Fibroblast of lung (primary cell): ENCODE measurements around the gene PEX16. TPM values are rescaled to one million over a fixed set of nuclear protein-coding genes. Genes with fewer than 3 reads are reported as not detected.

Experiments
- DNase-seq, 2 donors: peaks; one replicate each; pipeline versions ENCODE4 v3.0.0 to v3.0.0-alpha.2; 2010; ENCODE audit warnings: low read depth in 2 of 2
- H2AFZ ChIP-seq: 2 replicates; pipeline ENCODE4 v1.5.1; 2012; ENCODE audit warnings: low read length, control low read depth, inconsistent platforms
- H3K27ac ChIP-seq: 2 replicates; pipeline ENCODE4 v1.5.1; 2011; ENCODE audit warnings: low read length, control low read depth; ENCODE audit not compliant: insufficient read depth
- H3K27me3 ChIP-seq: 2 replicates; pipeline ENCODE4 v1.5.1; 2011; ENCODE audit warnings: mild to moderate bottlenecking, low read length; ENCODE audit not compliant: control insufficient read depth, insufficient read depth
- H3K36me3 ChIP-seq: 2 replicates; pipeline ENCODE4 v1.5.1; 2011; ENCODE audit warnings: low read length; ENCODE audit not compliant: control insufficient read depth, insufficient read depth
- H3K4me1 ChIP-seq: 2 replicates; pipeline ENCODE4 v1.5.1; 2011; ENCODE audit warnings: low read length; ENCODE audit not compliant: control insufficient read depth, insufficient read depth; ENCODE audit errors: extremely low read depth
- H3K4me2 ChIP-seq: 2 replicates; pipeline ENCODE4 v1.5.1; 2011; ENCODE audit warnings: low read length, control low read depth; ENCODE audit not compliant: insufficient read depth; ENCODE audit errors: extremely low read depth
- H3K4me3 ChIP-seq, 4 experiments: fragments of 200-600 bp in 1 of 4; sonication (generic) in 1 of 4; replicated peaks in 1 of 4; 2 replicates each; pipeline ENCODE4 v1.5.1; 2011 to 2016; ENCODE audit warnings: low read length in 4 of 4, low read depth in 3 of 4, mild to moderate bottlenecking in 3 of 4, control low read depth in 2 of 4, inconsistent platforms in 1 of 4, mixed read lengths in 1 of 4; ENCODE audit not compliant: insufficient read depth in 1 of 4; ENCODE audit errors: control extremely low read depth in 1 of 4
- H3K79me2 ChIP-seq: 2 replicates; pipeline ENCODE4 v1.5.1; 2012; ENCODE audit warnings: mild to moderate bottlenecking, low read length, inconsistent platforms; ENCODE audit not compliant: control insufficient read depth, insufficient read depth
- H3K9ac ChIP-seq: 2 replicates; pipeline ENCODE4 v1.5.1; 2011; ENCODE audit warnings: mild to moderate bottlenecking, low read length, control low read depth; ENCODE audit not compliant: insufficient read depth
- H3K9me3 ChIP-seq: 2 replicates; pipeline ENCODE4 v1.5.1; 2012; ENCODE audit warnings: low read depth, low read length; ENCODE audit not compliant: control insufficient read depth, insufficient read depth
- H4K20me1 ChIP-seq: 2 replicates; pipeline ENCODE4 v1.5.1; 2011; ENCODE audit warnings: low read length; ENCODE audit not compliant: control insufficient read depth, insufficient read depth; ENCODE audit errors: extremely low read depth
- CTCF ChIP-seq, 2 donors: IDR thresholded peaks in 1 of 2; conservative IDR thresholded peaks in 1 of 2; 1 replicate in 1 of 2; 2 replicates in 1 of 2; pipeline ENCODE4 v1.5.1; 2011 to 2012; ENCODE audit warnings: low read length in 2 of 2, control low read depth in 1 of 2, inconsistent platforms in 1 of 2, low read depth in 1 of 2, mild to moderate bottlenecking in 1 of 2
- EZH2 ChIP-seq: IDR thresholded peaks from 2 replicates; pipeline ENCODE4 v1.5.1; 2012; ENCODE audit warnings: low read length, control low read depth, mild to moderate bottlenecking; ENCODE audit errors: missing control alignments
- polyA plus RNA-seq, 2 donors: library from polyadenylated mRNA; depleted of rRNA in 1 of 2; stranded (reverse) in 1 of 2; unstranded in 1 of 2; fragments of >200 nt; gene quantifications; 2 replicates each; pipeline ENCODE4 v1.2.1, GENCODE V29; 2011 to 2012; ENCODE audit warnings: missing spikeins in 1 of 2
- total RNA-seq: library from RNA; depleted of rRNA; stranded (reverse); fragments of >200 nt; gene quantifications from 2 replicates; pipeline ENCODE4 v1.2.1, GENCODE V29; 2014

The PEX16 gene
- total and polyA plus RNA-seq, 2 donors (not counting 1 experiment from before 2014, with no cell fraction given) = 11.0 to 44.4 TPM

- Histone ChIP-seq H2AFZ (peak overlapping the region; percentile 52), H3K9me3 (no peaks in the 10 kb centered on the region), H3K4me1 (peaks cover 3% of the 10 kb centered on the region), H4K20me1 (no peaks in the 10 kb centered on the region), H3K9ac (peak overlapping the region; percentile 87), H3K27ac (peak overlapping the region; percentile 84), H3K79me2 (no peaks in the 10 kb centered on the region), H3K36me3 (peaks cover 4% of the 10 kb centered on the region), H3K4me3 (peak overlapping the region; percentile 25 to 69 (median 58)), H3K27me3 (peaks cover 14% of the 10 kb centered on the region), H3K4me2 (peak overlapping the region; percentile 35)
- TF ChIP-seq EZH2 = no peak
- no peak for TF ChIP-seq CTCF (conservative IDR thresholded peaks at IDR 0.05 in 1 of 2, IDR thresholded peaks at IDR 0.05 in 1 of 2; ENCODE audit: low read depth in 1 of 2, low read length in 2 of 2)
- DNase-seq = peak; percentile 87 to 92
These were observed 18.1 kb downstream of the PEX16 start for GRCh38 chr11:45899448-45900174.

- no peak for TF ChIP-seq EZH2
- TF ChIP-seq CTCF (conservative IDR thresholded peaks at IDR 0.05 in 1 of 2, IDR thresholded peaks at IDR 0.05 in 1 of 2; ENCODE audit: low read depth in 1 of 2, low read length in 2 of 2) = no peak
- Histone ChIP-seq H3K27ac (peak overlapping the region; percentile 84), H4K20me1 (no peaks in the 10 kb centered on the region), H3K9ac (no peak overlapping the region), H3K9me3 (no peaks in the 10 kb centered on the region), H2AFZ (no peak overlapping the region), H3K79me2 (no peaks in the 10 kb centered on the region), H3K36me3 (peaks cover 3% of the 10 kb centered on the region), H3K4me2 (peak overlapping the region; percentile 17), H3K27me3 (peaks cover 14% of the 10 kb centered on the region), H3K4me3 (peak overlapping the region in 2 of 4 experiments; percentile 53 to 69), H3K4me1 (peaks cover 3% of the 10 kb centered on the region)
- DNase-seq = no peak
These were observed 18.6 kb downstream of the PEX16 start for GRCh38 chr11:45899086-45899447.

GRCh38 chr11:45897556-45897955 lies 20.1 kb downstream of the PEX16 start:
- no peaks in the 10 kb centered on the region for H3K36me3 ChIP-seq
- no peak for TF ChIP-seq EZH2
- H3K27me3 ChIP-seq = peaks cover 20% of the 10 kb centered on the region
- no peak overlapping the region for H3K27ac ChIP-seq
- H3K4me3 ChIP-seq = no peak overlapping the region
- no peaks in the 10 kb centered on the region for H3K79me2 ChIP-seq
- H3K4me2 ChIP-seq = no peak overlapping the region
- no peaks in the 10 kb centered on the region for H3K9me3 ChIP-seq
- no peaks in the 10 kb centered on the region for H4K20me1 ChIP-seq
- H2AFZ ChIP-seq = no peak overlapping the region
- no peak for DNase-seq
- peaks cover 3% of the 10 kb centered on the region for H3K4me1 ChIP-seq
- no peak overlapping the region for H3K9ac ChIP-seq
